ENCODE results near the gene CCSER1. TPM values are rescaled to one million over a fixed set of nuclear protein-coding genes. Genes with fewer than 3 reads are reported as not detected.

The CCSER1 gene
- total and polyA plus RNA-seq, 2 of the 8 experiments (the other 6 are each of a cell fraction or from before 2014, with no cell fraction given), result 0.26 to 0.84 TPM

DNA sequence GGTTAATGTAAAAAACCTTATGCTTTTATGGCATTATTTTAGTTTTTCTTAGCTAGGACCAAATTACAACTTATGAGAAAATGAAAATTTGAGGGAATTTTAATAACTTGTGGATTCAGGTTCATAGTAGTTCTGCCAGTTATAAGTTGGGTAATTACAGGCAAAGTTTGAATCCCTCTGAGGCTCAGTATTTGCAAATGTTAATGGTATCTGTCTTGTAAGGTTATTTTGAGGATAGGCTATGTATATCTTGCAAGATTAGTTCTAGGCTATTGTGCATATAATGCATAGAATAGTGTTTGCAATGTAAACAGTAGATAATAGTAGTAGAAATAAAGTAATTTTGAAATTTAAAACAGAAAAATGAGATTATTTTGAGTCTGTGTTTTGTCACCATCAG, 44.7 kb upstream of the CCSER1 start:
- H3K56ac ChIP-seq (replicated peaks; ENCODE audit: insufficient read length, low read depth, low read length), result no peak overlapping the region
- H3K14ac ChIP-seq (ENCODE audit: insufficient read length), result no peak overlapping the region
- H2BK120ac ChIP-seq (replicated peaks; ENCODE audit: low read depth, low read length), result no peak overlapping the region
- H3K23ac ChIP-seq (ENCODE audit: insufficient read length), result no peak overlapping the region
- no peaks in the 10 kb centered on the region for H3K79me2 ChIP-seq (ENCODE audit: control insufficient read depth in 1 of 2, insufficient read depth in 2 of 2, low read length in 2 of 2)
- CTCF ChIA-PET (ENCODE audit: partially characterized antibody), result interaction anchor here (0.6 kb wide), 1 partner anchor 209 kb away, joined by 3 read pairs; no protein-coding TSS in a partner anchor
- no peak overlapping the region for H2BK15ac ChIP-seq (ENCODE audit: low read length)
- no peak overlapping the region for H3K27ac ChIP-seq (ENCODE audit: low read depth, low read length)
- FAIRE-seq, result no peak
- no peak overlapping the region for H2AK5ac ChIP-seq (ENCODE audit: low read depth, low read length)
- H3K36me3 ChIP-seq (ENCODE audit: control insufficient read depth in 2 of 4, insufficient read depth in 4 of 4, low read length in 3 of 4), result no peaks in the 10 kb centered on the region
- no peak overlapping the region for H3K4ac ChIP-seq (replicated peaks; ENCODE audit: insufficient read length, low read depth, low read length)
- no peak overlapping the region for H3K4me3 ChIP-seq (ENCODE audit: extremely low read depth in 1 of 4, insufficient read depth in 2 of 4, low read depth in 3 of 4, low read length in 4 of 4)
- no peaks in the 10 kb centered on the region for H3K27me3 ChIP-seq (replicated peaks in 1 of 4; ENCODE audit: control insufficient read depth in 3 of 4, extremely low read depth in 1 of 4, insufficient read depth in 3 of 4, low read length in 3 of 4)
- H3K79me1 ChIP-seq (ENCODE audit: low read depth, low read length), result no peaks in the 10 kb centered on the region
- H3K4me1 ChIP-seq (replicated peaks in 1 of 4; ENCODE audit: control insufficient read depth in 3 of 4, insufficient read depth in 4 of 4, low read length in 3 of 4), result peaks cover 0 to 5% (median under 1%) of the 10 kb centered on the region in 4 experiments; a peak in 2 of 7 replicates
- POLR2A ChIA-PET (ENCODE audit: partially characterized antibody), result no interaction called here
- no peak overlapping the region for H2AFZ ChIP-seq (ENCODE audit: low read length)
- no peaks in the 10 kb centered on the region for H4K20me1 ChIP-seq (replicated peaks in 1 of 2; ENCODE audit: control insufficient read depth in 1 of 2, insufficient read depth in 2 of 2, low read length in 2 of 2)
- no peak overlapping the region for H4K8ac ChIP-seq (ENCODE audit: extremely low read depth, insufficient read depth, low read length)
- no peak overlapping the region for H4K5ac ChIP-seq (ENCODE audit: insufficient read length, low read depth, low read length)
- no peak overlapping the region for H2BK20ac ChIP-seq (ENCODE audit: low read length)
- no peaks in the 10 kb centered on the region for H3K9me3 ChIP-seq (ENCODE audit: insufficient read depth in 2 of 2, low read depth in 1 of 2, low read length in 1 of 2)
- H4K91ac ChIP-seq (replicated peaks; ENCODE audit: insufficient read length, low read length), result no peak overlapping the region
- no peak overlapping the region for H3K9ac ChIP-seq (replicated peaks in 1 of 4; ENCODE audit: extremely low read depth in 1 of 4, low read depth in 3 of 4, low read length in 3 of 4)
- no peak overlapping the region for H3K4me2 ChIP-seq (ENCODE audit: insufficient read depth in 1 of 2, low read depth in 2 of 2, low read length in 2 of 2)
- H3K23me2 ChIP-seq (ENCODE audit: low read depth, low read length), result no peaks in the 10 kb centered on the region
- no peak overlapping the region for H3K18ac ChIP-seq (ENCODE audit: extremely low read depth, low read length)
- DNase-seq (ENCODE audit: low read depth in 1 of 2, low spot score in 2 of 2), result no peak
- no peak overlapping the region for H2BK5ac ChIP-seq (ENCODE audit: low read depth, low read length)
- no peak overlapping the region for H2BK12ac ChIP-seq (ENCODE audit: low read depth, low read length)
- TF ChIP-seq GABPA (IDR thresholded peaks at IDR 0.05; ENCODE audit: borderline replicate concordance, insufficient read depth, low read length) (no peak), MAFK (IDR thresholded peaks at IDR 0.05; ENCODE audit: low read depth, low read length) (no peak), RNF2 (IDR thresholded peaks at IDR 0.05; ENCODE audit: borderline replicate concordance, low read depth, low read length, missing control alignments, poor library complexity, severe bottlenecking) (no peak), POLR2A (IDR thresholded peaks at IDR 0.05; ENCODE audit: control extremely low read depth in 1 of 2, low read depth in 2 of 2, low read length in 2 of 2) (no peak), SP2 (IDR thresholded peaks at IDR 0.05; ENCODE audit: low read length) (no peak), EGR1 (IDR thresholded peaks at IDR 0.05; ENCODE audit: borderline replicate concordance, low read depth, low read length) (no peak), TEAD4 (IDR thresholded peaks at IDR 0.05; ENCODE audit: low read depth, low read length) (no peak), NANOG (IDR thresholded peaks at IDR 0.05; ENCODE audit: insufficient read depth, low read depth, low read length, poor library complexity, severe bottlenecking) (no peak), CBX5 (IDR thresholded peaks at IDR 0.05; ENCODE audit: low read depth, low read length) (no peak)
